ENCODE results near the gene NSG2.
A peak's percentile ranks its signal among the peaks of the same experiment; 100 is the strongest.
"Not testable (repeated sequence)": the region's sequence is repeated elsewhere in the genome, so short reads cannot be mapped to it uniquely, and the experiment has no call there.

NSG2 gene

GRCh38 chr5:174011441-174011840 is 34.1 kb upstream of the NSG2 start:
- H3K27ac ChIP-seq (replicated peaks) = no peak overlapping the region
- TF ChIP-seq REST (IDR thresholded peaks at IDR 0.05; ENCODE audit: insufficient replicate concordance, low read depth) (no peak), CTCF (IDR thresholded peaks at IDR 0.05; ENCODE audit: insufficient read depth, low read length) (no peak), SPI1 (IDR thresholded peaks at IDR 0.05; ENCODE audit: borderline replicate concordance, low read depth) (no peak), POLR2AphosphoS5 (IDR thresholded peaks at IDR 0.05; ENCODE audit: low read depth) (no peak), GABPA (IDR thresholded peaks at IDR 0.05; ENCODE audit: low read depth) (no peak)
- H3K27me3 ChIP-seq (ENCODE audit: insufficient read depth, poor library complexity, severe bottlenecking) = no peaks in the 10 kb centered on the region
- no peak overlapping the region for H3K4me3 ChIP-seq (replicated peaks; ENCODE audit: insufficient read depth, low read length)
- DNase-seq (ENCODE audit: low read depth in 1 of 2, low spot score in 1 of 2) = no peak

- H3K4me3 ChIP-seq (replicated peaks; ENCODE audit: insufficient read depth, low read length); H3K27me3 ChIP-seq (ENCODE audit: insufficient read depth, poor library complexity, severe bottlenecking); H3K27ac ChIP-seq (replicated peaks): not testable (repeated sequence)
- peak; percentile 14 to 45 for DNase-seq (ENCODE audit: low read depth in 1 of 2, low spot score in 1 of 2)
- peak; percentile 40 for TF ChIP-seq CTCF (IDR thresholded peaks at IDR 0.05; ENCODE audit: insufficient read depth, low read length)
Measured at GRCh38 chr5:174020069-174020927, 25.2 kb upstream of the NSG2 start.

GRCh38 chr5:174020928-174021304 is 24.6 kb upstream of the NSG2 start:
- no peak overlapping the region for H3K27ac ChIP-seq (replicated peaks)
- DNase-seq (ENCODE audit: low read depth in 1 of 2, low spot score in 1 of 2) = no peak
- TF ChIP-seq GABPA (IDR thresholded peaks at IDR 0.05; ENCODE audit: low read depth) = no peak
- TF ChIP-seq POLR2AphosphoS5 (IDR thresholded peaks at IDR 0.05; ENCODE audit: low read depth) = no peak
- no peak for TF ChIP-seq REST (IDR thresholded peaks at IDR 0.05; ENCODE audit: insufficient replicate concordance, low read depth)
- H3K4me3 ChIP-seq (replicated peaks; ENCODE audit: insufficient read depth, low read length) = no peak overlapping the region
- H3K27me3 ChIP-seq (ENCODE audit: insufficient read depth, poor library complexity, severe bottlenecking) = peaks cover 8% of the 10 kb centered on the region

- Histone ChIP-seq H3K27me3 (ENCODE audit: insufficient read depth, poor library complexity, severe bottlenecking) (peaks cover 8% of the 10 kb centered on the region), H3K4me3 (replicated peaks; ENCODE audit: insufficient read depth, low read length) (no peak overlapping the region), H3K27ac (replicated peaks) (no peak overlapping the region)
- TF ChIP-seq GABPA (IDR thresholded peaks at IDR 0.05; ENCODE audit: low read depth) (no peak), SPI1 (IDR thresholded peaks at IDR 0.05; ENCODE audit: borderline replicate concordance, low read depth) (no peak), REST (IDR thresholded peaks at IDR 0.05; ENCODE audit: insufficient replicate concordance, low read depth) (no peak), POLR2AphosphoS5 (IDR thresholded peaks at IDR 0.05; ENCODE audit: low read depth) (no peak), CTCF (IDR thresholded peaks at IDR 0.05; ENCODE audit: insufficient read depth, low read length) (no peak)
- no peak for DNase-seq (ENCODE audit: low read depth in 1 of 2, low spot score in 1 of 2)
Measured at GRCh38 chr5:174022384-174023095, 23.0 kb upstream of the NSG2 start.

All from HL-60 (cell line).